EL (cell line): ENCODE measurements around the gene RAB32.
"Not testable (repeated sequence)": the region's sequence is repeated elsewhere in the genome, so short reads cannot be mapped to it uniquely, and the experiment has no call there.

ENCODE experiments used
- DNase-seq: peaks from one replicate; pipeline ENCODE4 v3.0.0-alpha.2; 2016

The RAB32 gene

GRCh38 chr6:146543211-146543939 lies at the start of gene RAB32:
RAB32 (plus strand) TSS chr6:146543833; CDS start chr6:146543872, 39 bp downstream.
- peak; percentile 96 for DNase-seq

- no peak for DNase-seq
Observed at GRCh38 chr6:146498309-146498708, 45.3 kb upstream of the RAB32 start.

GRCh38 chr6:146503096-146503495 lies 40.5 kb upstream of the RAB32 start:
- no peak for DNase-seq

- DNase-seq = no peak
Observed at GRCh38 chr6:146515212-146515611, 28.4 kb upstream of the RAB32 start.

GRCh38 chr6:146526192-146526591 lies 17.4 kb upstream of the RAB32 start:
- no peak for DNase-seq

- no peak for DNase-seq
Observed at GRCh38 chr6:146532702-146533101, 10.9 kb upstream of the RAB32 start.

- DNase-seq = no peak
Observed at GRCh38 chr6:146542881-146543210, 787 bp upstream of the RAB32 start.

GRCh38 chr6:146543940-146544615 lies 445 bp downstream of the RAB32 start:
- peak; percentile 53 for DNase-seq

- peak; percentile 35 for DNase-seq
Observed at GRCh38 chr6:146544616-146545182, 1.1 kb downstream of the RAB32 start.

- DNase-seq = peak; percentile 86
Observed at GRCh38 chr6:146545581-146545980, 1.9 kb downstream of the RAB32 start.

- DNase-seq = peak; percentile 95
Observed at GRCh38 chr6:146546443-146547043, 2.9 kb downstream of the RAB32 start.

GRCh38 chr6:146547889-146548288 lies 4.3 kb downstream of the RAB32 start:
- DNase-seq = no peak

GRCh38 chr6:146548898-146549374 lies 5.3 kb downstream of the RAB32 start:
- DNase-seq = no peak

GRCh38 chr6:146550911-146551310 lies 7.3 kb downstream of the RAB32 start:
- peak; percentile 50 for DNase-seq

GRCh38 chr6:146551545-146551944 lies 7.9 kb downstream of the RAB32 start:
- DNase-seq = no peak

- no peak for DNase-seq
Observed at GRCh38 chr6:146553377-146554135, 9.9 kb downstream of the RAB32 start.

GRCh38 chr6:146560607-146561006 lies 17.0 kb downstream of the RAB32 start:
- DNase-seq = no peak

GRCh38 chr6:146566661-146567060 lies 23.0 kb downstream of the RAB32 start:
- DNase-seq = not testable (repeated sequence)

GRCh38 chr6:146568619-146569018 lies 25.0 kb downstream of the RAB32 start:
- DNase-seq = not testable (repeated sequence)

- no peak for DNase-seq
Observed at GRCh38 chr6:146574211-146574610, 30.6 kb downstream of the RAB32 start.

- peak; percentile 25 for DNase-seq
Observed at GRCh38 chr6:146578054-146578453, 34.4 kb downstream of the RAB32 start.

GRCh38 chr6:146581968-146582367 lies 38.3 kb downstream of the RAB32 start:
- DNase-seq = no peak

GRCh38 chr6:146582857-146583256 lies 39.2 kb downstream of the RAB32 start:
- no peak for DNase-seq
